Stimulated activated CD8-positive, alpha-beta memory T cell treated with anti-CD3 and anti-CD28 coated beads, Interleukin-12 subunit alpha, Interleukin-12 subunit beta, amount 100 ng/mL, for 1 hour (primary cell): Measurements from ENCODE around the gene SLC25A38.

Experiments used
- DNase-seq: peaks from one replicate; pipeline ENCODE4 v3.0.0-alpha.2; 2020; ENCODE audit warnings: low read depth

Gene SLC25A38

DNA sequence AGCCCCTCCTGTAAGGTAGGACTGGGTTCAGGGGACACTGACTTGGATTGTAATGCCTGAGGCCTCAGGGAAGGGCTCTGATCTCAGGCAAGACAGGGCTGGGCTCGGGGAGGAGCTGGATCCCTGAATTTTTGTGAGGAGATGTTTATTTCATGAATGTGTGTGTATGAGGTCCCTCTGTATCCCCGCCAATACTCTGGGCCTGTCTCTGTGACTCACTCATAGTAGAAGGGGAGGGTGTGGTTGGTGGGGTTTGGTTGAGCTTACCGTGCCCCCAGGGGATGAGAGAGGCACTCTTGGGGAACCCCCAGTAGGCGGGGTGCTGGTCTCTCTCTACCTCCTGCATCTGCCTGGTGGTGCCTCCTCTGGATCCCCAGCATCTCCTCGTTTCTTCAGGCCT, 51.4 kb downstream of the SLC25A38 start:
- no peak for DNase-seq

DNA sequence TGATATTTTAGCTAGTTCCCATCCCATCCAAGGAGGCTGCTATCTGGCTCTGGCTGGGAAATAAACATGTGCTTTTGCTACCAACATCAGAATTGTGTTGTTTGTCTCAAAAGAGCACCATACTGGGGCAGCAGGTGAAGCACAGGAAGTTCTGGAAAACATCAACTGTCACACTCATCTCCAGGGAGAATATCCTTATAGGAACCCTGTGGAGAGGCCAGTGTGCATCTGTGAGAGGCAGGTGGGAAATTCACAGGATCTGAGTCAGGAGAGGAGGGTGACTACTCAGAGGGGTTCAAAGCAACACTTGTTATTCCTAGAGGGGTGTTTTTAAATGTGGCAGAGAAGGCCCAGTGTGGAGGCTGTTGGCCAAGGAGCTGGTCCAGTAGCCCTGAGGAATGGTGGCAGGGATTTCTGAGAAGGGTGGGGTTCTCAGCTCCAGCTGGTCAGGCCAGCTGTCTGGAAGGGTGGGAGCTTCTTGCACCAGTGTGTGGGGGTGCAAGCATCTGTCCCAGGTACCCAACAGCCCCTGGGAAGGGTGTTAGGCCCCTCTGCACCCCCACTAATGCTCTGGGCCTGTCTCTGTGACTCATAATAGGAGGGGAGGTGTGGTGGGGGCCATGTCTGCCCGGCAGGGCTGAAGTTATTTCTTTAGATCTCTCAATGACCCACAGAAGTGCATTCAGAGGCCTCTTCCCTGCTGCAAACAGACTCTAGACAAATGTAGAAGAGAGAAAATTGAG, 52.0 kb downstream of the SLC25A38 start:
- no peak for DNase-seq

DNA sequence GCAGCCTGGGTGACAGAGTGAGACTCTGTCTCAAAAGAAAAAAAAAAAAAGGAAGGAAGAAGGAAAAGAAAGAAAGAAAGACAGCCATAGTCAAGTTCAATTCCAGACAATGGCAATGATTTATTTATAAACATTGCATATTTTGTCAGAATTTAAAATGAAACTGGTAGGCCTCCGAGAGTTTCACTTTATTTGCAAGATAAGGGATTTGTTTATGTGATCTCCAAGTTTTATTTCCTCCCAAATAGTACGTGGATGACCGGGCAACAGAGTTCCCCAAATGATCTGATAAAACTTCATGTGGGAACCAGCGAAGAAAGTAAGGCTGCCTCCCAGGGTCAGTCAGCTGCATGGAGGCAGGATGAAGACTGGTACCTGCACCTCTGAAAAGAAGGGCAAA, 55.7 kb downstream of the SLC25A38 start:
- no peak for DNase-seq

DNA sequence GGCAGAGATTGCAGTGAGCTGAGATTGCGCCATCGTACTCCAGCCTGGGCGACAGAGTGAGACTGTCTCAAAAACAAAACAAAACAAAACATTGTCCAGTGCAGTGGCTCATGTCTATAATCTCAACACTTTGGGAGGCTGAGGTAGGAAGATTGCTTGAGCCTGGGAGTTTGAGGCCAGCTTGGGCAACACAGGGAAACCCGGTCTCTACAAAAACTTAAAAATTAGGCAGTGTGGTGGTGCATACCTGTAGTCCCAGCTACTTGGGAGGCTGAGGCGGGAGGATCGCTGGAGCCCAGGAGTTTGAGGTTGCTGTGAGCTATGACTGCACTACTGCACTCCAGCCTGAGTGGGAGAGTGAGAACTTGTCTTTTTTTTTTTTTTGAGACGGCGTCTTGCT, 57.1 kb downstream of the SLC25A38 start:
- DNase-seq: no peak

DNA sequence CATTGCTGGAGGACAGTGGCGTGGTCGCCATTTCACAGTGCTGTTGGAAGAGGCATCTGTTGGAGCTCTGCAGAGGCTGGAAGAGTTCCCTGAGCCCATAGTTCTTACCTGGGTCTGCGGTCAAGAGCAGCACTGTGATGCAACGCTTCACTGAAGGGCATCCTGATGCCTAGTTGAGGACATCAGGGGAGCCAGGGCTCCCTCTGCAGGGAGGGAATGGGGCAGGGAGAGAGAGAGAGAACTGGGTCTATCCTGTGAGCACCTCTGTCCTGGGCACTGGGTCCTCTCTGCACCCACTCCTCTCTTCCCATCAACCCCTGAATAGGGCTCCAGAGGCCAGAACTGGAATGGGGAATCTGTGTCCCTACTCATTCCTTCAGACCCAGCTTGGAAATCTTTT, 60.4 kb downstream of the SLC25A38 start:
- no peak for DNase-seq

DNA sequence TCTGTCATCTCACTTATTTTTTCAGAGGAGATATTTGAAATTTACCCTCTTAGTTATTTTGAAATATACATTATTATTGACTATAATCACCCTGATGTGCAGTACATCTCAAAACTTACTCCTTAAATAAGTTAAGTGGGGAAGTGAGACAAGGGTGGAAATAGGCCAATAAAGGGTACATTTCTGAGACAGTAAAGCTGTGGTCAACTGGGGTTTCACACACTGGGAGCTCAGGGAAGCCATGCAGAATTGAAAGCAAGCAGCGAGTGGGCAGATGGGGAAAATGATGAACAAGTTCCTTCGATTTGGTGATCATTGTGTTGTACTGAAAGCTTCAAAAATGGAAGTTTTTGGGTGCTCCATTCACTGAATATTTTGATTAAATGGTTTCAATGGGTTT, 62.8 kb downstream of the SLC25A38 start:
- no peak for DNase-seq

DNA sequence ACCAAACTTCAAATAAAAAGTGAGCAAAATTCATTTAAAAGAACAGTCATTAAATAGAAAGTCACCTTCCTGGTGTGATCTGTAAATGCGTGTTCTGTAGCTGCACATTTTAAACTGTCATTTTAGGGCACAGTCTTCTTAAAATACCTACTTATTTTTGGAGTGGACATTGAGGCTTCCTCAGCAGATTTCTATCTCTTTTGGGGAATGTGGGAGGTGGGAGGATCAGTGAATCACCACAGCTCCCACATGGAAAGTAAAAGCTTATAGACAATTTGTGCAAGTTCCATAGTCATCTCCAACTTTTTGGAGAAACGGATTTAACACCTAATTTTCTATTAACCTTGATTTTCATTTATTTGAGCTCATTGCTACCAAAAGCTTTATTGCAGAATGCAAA, 63.3 kb downstream of the SLC25A38 start:
- DNase-seq: no peak
